ENCODE data around the gene NKAPL. TPM values are rescaled to one million over a fixed set of nuclear protein-coding genes. Genes with fewer than 3 reads are reported as not detected.
A peak's percentile ranks its signal among the peaks of the same experiment; 100 is the strongest.

NKAPL gene
- total and polyA plus RNA-seq, 2 of the 13 experiments (the other 11 are each of a cell fraction or from before 2014, with no cell fraction given): not detected

DNA sequence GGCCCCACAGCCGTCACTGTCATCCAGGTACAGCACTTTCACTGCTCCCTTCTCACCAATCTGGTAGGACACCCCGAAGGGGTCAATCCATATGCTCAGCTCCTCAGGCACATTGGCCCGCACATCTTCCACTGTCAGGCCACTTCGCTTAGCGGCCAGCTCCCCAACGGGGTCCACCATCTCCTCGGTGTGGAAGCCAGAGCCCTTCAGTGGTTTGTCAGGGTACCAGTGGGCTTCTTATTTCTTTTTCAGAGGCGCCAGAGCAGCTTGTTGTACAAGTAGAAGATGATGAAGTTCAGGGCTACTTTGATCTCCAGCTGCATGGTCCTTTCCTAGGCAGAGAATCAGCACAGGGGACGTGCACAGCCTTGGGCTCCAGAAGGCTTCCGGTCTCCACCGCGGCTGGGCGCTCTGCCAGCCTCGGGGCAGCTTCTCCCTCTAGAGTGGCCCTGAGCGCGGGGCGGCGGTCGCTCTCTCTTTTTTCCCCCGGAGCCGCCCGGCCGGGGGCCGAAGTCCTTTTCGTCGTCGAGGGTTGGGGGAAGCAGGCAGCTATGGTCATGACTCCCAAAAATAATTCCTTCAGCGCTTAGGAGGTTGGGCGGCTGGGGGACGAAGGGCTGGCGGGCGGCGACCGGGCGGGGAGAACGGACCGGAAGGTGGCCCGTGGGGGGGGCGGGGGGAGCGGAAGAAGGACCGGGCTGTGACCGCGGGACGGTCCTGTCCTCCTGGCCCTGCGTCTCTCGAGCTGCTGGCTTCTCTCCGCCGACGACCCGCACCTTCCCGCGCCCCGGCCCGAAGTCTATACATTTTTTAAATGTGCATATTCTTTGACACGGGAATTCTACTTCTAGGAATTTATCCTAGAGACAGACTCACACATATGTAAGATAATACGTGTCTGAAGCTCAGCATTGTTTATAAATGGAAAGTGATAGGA lies 40.5 kb upstream of the NKAPL start (continued):
- TF ChIP-seq, protein P1, sequence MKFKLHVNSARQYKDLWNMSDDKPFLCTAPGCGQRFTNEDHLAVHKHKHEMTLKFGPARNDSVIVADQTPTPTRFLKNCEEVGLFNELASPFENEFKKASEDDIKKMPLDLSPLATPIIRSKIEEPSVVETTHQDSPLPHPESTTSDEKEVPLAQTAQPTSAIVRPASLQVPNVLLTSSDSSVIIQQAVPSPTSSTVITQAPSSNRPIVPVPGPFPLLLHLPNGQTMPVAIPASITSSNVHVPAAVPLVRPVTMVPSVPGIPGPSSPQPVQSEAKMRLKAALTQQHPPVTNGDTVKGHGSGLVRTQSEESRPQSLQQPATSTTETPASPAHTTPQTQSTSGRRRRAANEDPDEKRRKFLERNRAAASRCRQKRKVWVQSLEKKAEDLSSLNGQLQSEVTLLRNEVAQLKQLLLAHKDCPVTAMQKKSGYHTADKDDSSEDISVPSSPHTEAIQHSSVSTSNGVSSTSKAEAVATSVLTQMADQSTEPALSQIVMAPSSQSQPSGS (CRISPR knock-in tag; IDR thresholded peaks at IDR 0.05): peak; percentile 38; the same call in 1 of the 2 replicates
- TF ChIP-seq ZBTB7B (CRISPR knock-in tag; IDR thresholded peaks at IDR 0.05): 0 out of 2 replicates have a peak, but pooled peaks have one; percentile 21
- no peak for TF ChIP-seq FOXC1 (CRISPR knock-in tag; IDR thresholded peaks at IDR 0.05; ENCODE audit: borderline replicate concordance)
- peak; percentile 94 for TF ChIP-seq POLR2G (IDR thresholded peaks at IDR 0.05; ENCODE audit: low read depth, low read length)
- TF ChIP-seq, protein P2, sequence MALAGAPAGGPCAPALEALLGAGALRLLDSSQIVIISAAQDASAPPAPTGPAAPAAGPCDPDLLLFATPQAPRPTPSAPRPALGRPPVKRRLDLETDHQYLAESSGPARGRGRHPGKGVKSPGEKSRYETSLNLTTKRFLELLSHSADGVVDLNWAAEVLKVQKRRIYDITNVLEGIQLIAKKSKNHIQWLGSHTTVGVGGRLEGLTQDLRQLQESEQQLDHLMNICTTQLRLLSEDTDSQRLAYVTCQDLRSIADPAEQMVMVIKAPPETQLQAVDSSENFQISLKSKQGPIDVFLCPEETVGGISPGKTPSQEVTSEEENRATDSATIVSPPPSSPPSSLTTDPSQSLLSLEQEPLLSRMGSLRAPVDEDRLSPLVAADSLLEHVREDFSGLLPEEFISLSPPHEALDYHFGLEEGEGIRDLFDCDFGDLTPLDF (CRISPR knock-in tag; IDR thresholded peaks at IDR 0.05): peak; percentile 71
- 0 out of 2 replicates have a peak, but pooled peaks have one; percentile 28 for TF ChIP-seq ZNF121 (CRISPR knock-in tag; IDR thresholded peaks at IDR 0.05)
- no peak for TF ChIP-seq ZNF562 (CRISPR knock-in tag; IDR thresholded peaks at IDR 0.05; ENCODE audit: borderline replicate concordance)
- TF ChIP-seq, protein P3, sequence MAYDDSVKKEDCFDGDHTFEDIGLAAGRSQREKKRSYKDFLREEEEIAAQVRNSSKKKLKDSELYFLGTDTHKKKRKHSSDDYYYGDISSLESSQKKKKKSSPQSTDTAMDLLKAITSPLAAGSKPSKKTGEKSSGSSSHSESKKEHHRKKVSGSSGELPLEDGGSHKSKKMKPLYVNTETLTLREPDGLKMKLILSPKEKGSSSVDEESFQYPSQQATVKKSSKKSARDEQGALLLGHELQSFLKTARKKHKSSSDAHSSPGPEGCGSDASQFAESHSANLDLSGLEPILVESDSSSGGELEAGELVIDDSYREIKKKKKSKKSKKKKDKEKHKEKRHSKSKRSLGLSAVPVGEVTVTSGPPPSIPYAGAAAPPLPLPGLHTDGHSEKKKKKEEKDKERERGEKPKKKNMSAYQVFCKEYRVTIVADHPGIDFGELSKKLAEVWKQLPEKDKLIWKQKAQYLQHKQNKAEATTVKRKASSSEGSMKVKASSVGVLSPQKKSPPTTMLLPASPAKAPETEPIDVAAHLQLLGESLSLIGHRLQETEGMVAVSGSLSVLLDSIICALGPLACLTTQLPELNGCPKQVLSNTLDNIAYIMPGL (CRISPR knock-in tag; IDR thresholded peaks at IDR 0.05; ENCODE audit: borderline replicate concordance in 1 of 2, low read depth in 1 of 2): peak; percentile 57 to 83
- no peak for TF ChIP-seq NFYB (CRISPR knock-in tag; IDR thresholded peaks at IDR 0.05)
- 0 out of 2 replicates have a peak, but pooled peaks have one; percentile 72 for TF ChIP-seq ZNF264 (CRISPR knock-in tag; IDR thresholded peaks at IDR 0.05)
- TF ChIP-seq MAFK (conservative IDR thresholded peaks at IDR 0.05 in 1 of 2, IDR thresholded peaks at IDR 0.05 in 1 of 2; ENCODE audit: low read length in 2 of 2): no peak
- TF ChIP-seq PITX1 (CRISPR knock-in tag; IDR thresholded peaks at IDR 0.05): no peak
- TF ChIP-seq FOXK1 (CRISPR knock-in tag; IDR thresholded peaks at IDR 0.05; ENCODE audit: borderline replicate concordance, low read depth): no peak
- no peak for TF ChIP-seq HMG20B (CRISPR knock-in tag; conservative IDR thresholded peaks at IDR 0.05)
- TF ChIP-seq IKZF1 (IDR thresholded peaks at IDR 0.05): no peak
- no peak for TF ChIP-seq RCOR2 (CRISPR knock-in tag; IDR thresholded peaks at IDR 0.05)
- no peak for TF ChIP-seq ZNF615 (CRISPR knock-in tag; IDR thresholded peaks at IDR 0.05; ENCODE audit: borderline replicate concordance)
- TF ChIP-seq, protein P4, sequence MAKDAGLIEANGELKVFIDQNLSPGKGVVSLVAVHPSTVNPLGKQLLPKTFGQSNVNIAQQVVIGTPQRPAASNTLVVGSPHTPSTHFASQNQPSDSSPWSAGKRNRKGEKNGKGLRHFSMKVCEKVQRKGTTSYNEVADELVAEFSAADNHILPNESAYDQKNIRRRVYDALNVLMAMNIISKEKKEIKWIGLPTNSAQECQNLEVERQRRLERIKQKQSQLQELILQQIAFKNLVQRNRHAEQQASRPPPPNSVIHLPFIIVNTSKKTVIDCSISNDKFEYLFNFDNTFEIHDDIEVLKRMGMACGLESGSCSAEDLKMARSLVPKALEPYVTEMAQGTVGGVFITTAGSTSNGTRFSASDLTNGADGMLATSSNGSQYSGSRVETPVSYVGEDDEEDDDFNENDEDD (CRISPR knock-in tag; IDR thresholded peaks at IDR 0.05; ENCODE audit: borderline replicate concordance): peak; percentile 95
- TF ChIP-seq NRL (CRISPR knock-in tag; IDR thresholded peaks at IDR 0.05; ENCODE audit: borderline replicate concordance): no peak; the same call in none of the 2 replicates
- TF ChIP-seq NCOA5 (CRISPR knock-in tag; IDR thresholded peaks at IDR 0.05): no peak

All from HepG2 (cell line).